ENCODE results near the gene ANXA11. TPM values are rescaled to one million over a fixed set of nuclear protein-coding genes. Genes with fewer than 3 reads are reported as not detected.

ANXA11 gene
- total RNA-seq, 1 experiment from 2014 or later, result 68.1 TPM

DNA sequence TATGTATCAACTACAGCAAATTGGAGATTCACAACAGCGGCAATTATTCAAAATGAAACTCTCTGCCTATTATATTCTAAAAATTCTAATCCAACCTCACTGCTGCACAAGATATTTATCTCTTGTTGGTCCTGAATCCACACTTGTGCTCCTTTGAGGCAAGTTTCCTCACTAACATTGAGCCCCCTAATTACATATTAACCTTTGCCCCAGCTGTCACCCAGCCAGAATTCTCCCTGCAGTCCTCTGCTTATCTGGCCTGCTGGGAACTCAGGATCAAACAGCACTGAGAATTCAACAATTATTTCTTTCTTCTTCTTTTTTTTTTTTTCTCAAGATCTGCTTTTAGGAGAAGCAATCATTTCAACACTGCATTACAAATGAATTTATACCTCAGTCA, 94.4 kb downstream of the ANXA11 start:
- no peaks in the 10 kb centered on the region for H3K23me2 ChIP-seq (ENCODE audit: insufficient read length, low read depth, low read length, poor library complexity, severe bottlenecking)

More for the DNA sequence above, 94.4 kb downstream of the ANXA11 start:
- H3K27me3 ChIP-seq (ENCODE audit: insufficient read depth, low read length), result no peaks in the 10 kb centered on the region
- no peak overlapping the region for H2BK15ac ChIP-seq (ENCODE audit: low read depth, low read length)
- no peak overlapping the region for H4K5ac ChIP-seq (ENCODE audit: insufficient read length, low read depth, low read length)
- no peak overlapping the region for H2AK5ac ChIP-seq (ENCODE audit: insufficient read length, low read length)
- no peak overlapping the region for H3K56ac ChIP-seq (ENCODE audit: insufficient read length, low read depth, low read length)
- H2AFZ ChIP-seq (ENCODE audit: low read length), result no peak overlapping the region
- WGBS (ENCODE audit: extremely low coverage, insufficient read length, low lambda C conversion rate), result no CpG with 5 or more reads among the region's 1 CpG
- H3K9ac ChIP-seq (ENCODE audit: extremely low read depth, insufficient read length, low read length), result no peak overlapping the region
- TF ChIP-seq CTCF (conservative IDR thresholded peaks at IDR 0.05), result no peak
- no peak for DNase-seq
- no peaks in the 10 kb centered on the region for H4K20me1 ChIP-seq (ENCODE audit: control insufficient read depth, insufficient read depth, insufficient read length)
- H3K27ac ChIP-seq (ENCODE audit: insufficient read length, low read depth, low read length), result no peak overlapping the region
- Mint-ChIP-seq H3K9me3 (peaks cover 32 to 37% of the 10 kb centered on the region in 2 experiments), H3K27ac (no peak overlapping the region), H3K4me1 (peaks cover 11 to 19% of the 10 kb centered on the region in 2 experiments), H3K36me3 (ENCODE audit: insufficient read depth in 1 of 3, low read depth in 3 of 3) (peaks cover 21 to 27% (median 22%) of the 10 kb centered on the region in 3 experiments), H3K27me3 (ENCODE audit: low read depth) (peaks cover 11% of the 10 kb centered on the region), H3K4me3 (no peak overlapping the region; a peak in 1 of 5 replicates)
- no peak overlapping the region for H3K23ac ChIP-seq (ENCODE audit: insufficient read length, low read depth, low read length)
- H3K18ac ChIP-seq (ENCODE audit: insufficient read length, low read depth, low read length), result no peak overlapping the region
- no peak overlapping the region for H4K8ac ChIP-seq (replicated peaks; ENCODE audit: insufficient read length, low read depth, low read length)
- H3K14ac ChIP-seq (ENCODE audit: insufficient read depth, low read length), result no peak overlapping the region
- H4K91ac ChIP-seq (ENCODE audit: insufficient read length, low read depth, low read length), result no peak overlapping the region
- no peaks in the 10 kb centered on the region for H3K79me2 ChIP-seq (ENCODE audit: insufficient read depth, low read length)
- no peak overlapping the region for H2BK120ac ChIP-seq (ENCODE audit: low read depth, low read length, poor library complexity, severe bottlenecking)
- peaks cover 8% of the 10 kb centered on the region for H3K9me3 ChIP-seq (ENCODE audit: control insufficient read depth, low read depth, low read length)
- H3K4me1 ChIP-seq (ENCODE audit: insufficient read depth, low read length), result no peaks in the 10 kb centered on the region; the same call in 1 of the 2 replicates
- H2BK12ac ChIP-seq (ENCODE audit: insufficient read length, low read depth, low read length), result no peak overlapping the region
- no peak overlapping the region for H2BK5ac ChIP-seq (ENCODE audit: insufficient read length, low read length)
- H2BK20ac ChIP-seq (ENCODE audit: low read depth, low read length, poor library complexity, severe bottlenecking), result no peak overlapping the region
- no peaks in the 10 kb centered on the region for H3K79me1 ChIP-seq (ENCODE audit: insufficient read depth, low read depth, low read length, poor library complexity, severe bottlenecking)
- no peak overlapping the region for H3K4me2 ChIP-seq (ENCODE audit: insufficient read depth, insufficient read length, low read length)
- H3T11ph ChIP-seq (ENCODE audit: low read length), result no peak overlapping the region
- H3K4ac ChIP-seq (ENCODE audit: low read depth, low read length), result no peak overlapping the region

Measured in H9 (cell line).